ENCODE results near the gene ARHGAP28.

Gene ARHGAP28

GRCh38 chr18:6940451-6940850, 210.9 kb downstream of the ARHGAP28 start:
- H3K27me3 ChIP-seq (ENCODE audit: insufficient read depth, low read length) = no peaks in the 10 kb centered on the region; the same call in 1 of the 2 replicates
- H2AFZ ChIP-seq (ENCODE audit: low read length, unreplicated experiment) = no peak overlapping the region

GRCh38 chr18:6941996-6942395, 212.5 kb downstream of the ARHGAP28 start:
- H3K27me3 ChIP-seq (ENCODE audit: insufficient read depth, low read length) = no peaks in the 10 kb centered on the region
- no peaks in the 10 kb centered on the region for H3K79me2 ChIP-seq (ENCODE audit: control insufficient read depth, insufficient read depth, low read length, unreplicated experiment)
- H3K4me3 ChIP-seq (ENCODE audit: low read depth, low read length) = no peak overlapping the region
- H3K27ac ChIP-seq (ENCODE audit: low read depth, low read length) = no peak overlapping the region
- H3K36me3 ChIP-seq (ENCODE audit: insufficient read depth, low read length) = peaks cover 9% of the 10 kb centered on the region; the same call in 1 of the 2 replicates
- H2AFZ ChIP-seq (ENCODE audit: low read length, unreplicated experiment) = no peak overlapping the region
- H3K4me1 ChIP-seq (ENCODE audit: control insufficient read depth, insufficient read depth, low read length, unreplicated experiment) = no peaks in the 10 kb centered on the region

More at GRCh38 chr18:6940451-6940850, 210.9 kb downstream of the ARHGAP28 start:
- no peaks in the 10 kb centered on the region for H3K4me1 ChIP-seq (ENCODE audit: control insufficient read depth, insufficient read depth, low read length, unreplicated experiment)
- no peaks in the 10 kb centered on the region for H3K79me2 ChIP-seq (ENCODE audit: control insufficient read depth, insufficient read depth, low read length, unreplicated experiment)
- peaks cover 9% of the 10 kb centered on the region; the same call in 1 of the 2 replicates for H3K36me3 ChIP-seq (ENCODE audit: insufficient read depth, low read length)
- H3K4me3 ChIP-seq (ENCODE audit: low read depth, low read length) = no peak overlapping the region
- H3K27ac ChIP-seq (ENCODE audit: low read depth, low read length) = no peak overlapping the region

- no peaks in the 10 kb centered on the region for H3K27me3 ChIP-seq (ENCODE audit: insufficient read depth, low read length)
- no peak overlapping the region for H3K4me3 ChIP-seq (ENCODE audit: low read depth, low read length)
- H3K4me1 ChIP-seq (ENCODE audit: control insufficient read depth, insufficient read depth, low read length, unreplicated experiment) = no peaks in the 10 kb centered on the region
- H3K27ac ChIP-seq (ENCODE audit: low read depth, low read length) = no peak overlapping the region
- H2AFZ ChIP-seq (ENCODE audit: low read length, unreplicated experiment) = no peak overlapping the region
- no peaks in the 10 kb centered on the region for H3K79me2 ChIP-seq (ENCODE audit: control insufficient read depth, insufficient read depth, low read length, unreplicated experiment)
- peaks cover 9% of the 10 kb centered on the region; the same call in 1 of the 2 replicates for H3K36me3 ChIP-seq (ENCODE audit: insufficient read depth, low read length)
Observed at GRCh38 chr18:6942742-6943141, 213.2 kb downstream of the ARHGAP28 start.

GRCh38 chr18:6943143-6943542, 213.6 kb downstream of the ARHGAP28 start:
- H3K36me3 ChIP-seq (ENCODE audit: insufficient read depth, low read length) = peaks cover 12% of the 10 kb centered on the region; the same call in 1 of the 2 replicates
- no peaks in the 10 kb centered on the region for H3K79me2 ChIP-seq (ENCODE audit: control insufficient read depth, insufficient read depth, low read length, unreplicated experiment)
- H3K4me3 ChIP-seq (ENCODE audit: low read depth, low read length) = no peak overlapping the region
- no peaks in the 10 kb centered on the region for H3K4me1 ChIP-seq (ENCODE audit: control insufficient read depth, insufficient read depth, low read length, unreplicated experiment)
- no peak overlapping the region for H2AFZ ChIP-seq (ENCODE audit: low read length, unreplicated experiment)
- H3K27ac ChIP-seq (ENCODE audit: low read depth, low read length) = no peak overlapping the region
- H3K27me3 ChIP-seq (ENCODE audit: insufficient read depth, low read length) = no peaks in the 10 kb centered on the region

- no peaks in the 10 kb centered on the region for H3K79me2 ChIP-seq (ENCODE audit: control insufficient read depth, insufficient read depth, low read length, unreplicated experiment)
- no peak overlapping the region for H2AFZ ChIP-seq (ENCODE audit: low read length, unreplicated experiment)
- no peak overlapping the region for H3K4me3 ChIP-seq (ENCODE audit: low read depth, low read length)
- peaks cover 13% of the 10 kb centered on the region; the same call in 1 of the 2 replicates for H3K36me3 ChIP-seq (ENCODE audit: insufficient read depth, low read length)
- no peaks in the 10 kb centered on the region for H3K27me3 ChIP-seq (ENCODE audit: insufficient read depth, low read length)
- no peak overlapping the region for H3K27ac ChIP-seq (ENCODE audit: low read depth, low read length)
- H3K4me1 ChIP-seq (ENCODE audit: control insufficient read depth, insufficient read depth, low read length, unreplicated experiment) = no peaks in the 10 kb centered on the region
Observed at GRCh38 chr18:6947338-6948030, 218.0 kb downstream of the ARHGAP28 start.

GRCh38 chr18:6948281-6949055, 219.0 kb downstream of the ARHGAP28 start:
- Histone ChIP-seq H2AFZ (ENCODE audit: low read length, unreplicated experiment) (no peak overlapping the region), H3K36me3 (ENCODE audit: insufficient read depth, low read length) (peaks cover 5% of the 10 kb centered on the region; the same call in 1 of the 2 replicates), H3K27me3 (ENCODE audit: insufficient read depth, low read length) (no peaks in the 10 kb centered on the region), H3K27ac (ENCODE audit: low read depth, low read length) (no peak overlapping the region), H3K79me2 (ENCODE audit: control insufficient read depth, insufficient read depth, low read length, unreplicated experiment) (no peaks in the 10 kb centered on the region), H3K4me3 (ENCODE audit: low read depth, low read length) (no peak overlapping the region), H3K4me1 (ENCODE audit: control insufficient read depth, insufficient read depth, low read length, unreplicated experiment) (no peaks in the 10 kb centered on the region)

GRCh38 chr18:6949800-6950586, 220.5 kb downstream of the ARHGAP28 start:
- H3K4me3 ChIP-seq (ENCODE audit: low read depth, low read length) = no peak overlapping the region
- H2AFZ ChIP-seq (ENCODE audit: low read length, unreplicated experiment) = no peak overlapping the region
- H3K27ac ChIP-seq (ENCODE audit: low read depth, low read length) = no peak overlapping the region
- H3K27me3 ChIP-seq (ENCODE audit: insufficient read depth, low read length) = no peaks in the 10 kb centered on the region
- H3K4me1 ChIP-seq (ENCODE audit: control insufficient read depth, insufficient read depth, low read length, unreplicated experiment) = no peaks in the 10 kb centered on the region
- H3K36me3 ChIP-seq (ENCODE audit: insufficient read depth, low read length) = peaks cover 5% of the 10 kb centered on the region; the same call in 1 of the 2 replicates
- H3K79me2 ChIP-seq (ENCODE audit: control insufficient read depth, insufficient read depth, low read length, unreplicated experiment) = no peaks in the 10 kb centered on the region

GRCh38 chr18:6950641-6951040, 221.1 kb downstream of the ARHGAP28 start:
- no peaks in the 10 kb centered on the region for H3K27me3 ChIP-seq (ENCODE audit: insufficient read depth, low read length)

GRCh38 chr18:6951336-6952090, 222.0 kb downstream of the ARHGAP28 start:
- Histone ChIP-seq H3K27ac (ENCODE audit: low read depth, low read length) (no peak overlapping the region), H3K4me3 (ENCODE audit: low read depth, low read length) (no peak overlapping the region), H3K79me2 (ENCODE audit: control insufficient read depth, insufficient read depth, low read length, unreplicated experiment) (no peaks in the 10 kb centered on the region), H3K4me1 (ENCODE audit: control insufficient read depth, insufficient read depth, low read length, unreplicated experiment) (no peaks in the 10 kb centered on the region), H3K27me3 (ENCODE audit: insufficient read depth, low read length) (no peaks in the 10 kb centered on the region), H2AFZ (ENCODE audit: low read length, unreplicated experiment) (no peak overlapping the region), H3K36me3 (ENCODE audit: insufficient read depth, low read length) (peaks cover 5% of the 10 kb centered on the region; the same call in 1 of the 2 replicates)

More at GRCh38 chr18:6950641-6951040, 221.1 kb downstream of the ARHGAP28 start:
- Histone ChIP-seq H3K79me2 (ENCODE audit: control insufficient read depth, insufficient read depth, low read length, unreplicated experiment) (no peaks in the 10 kb centered on the region), H3K36me3 (ENCODE audit: insufficient read depth, low read length) (peaks cover 5% of the 10 kb centered on the region; the same call in 1 of the 2 replicates), H2AFZ (ENCODE audit: low read length, unreplicated experiment) (no peak overlapping the region), H3K4me1 (ENCODE audit: control insufficient read depth, insufficient read depth, low read length, unreplicated experiment) (no peaks in the 10 kb centered on the region), H3K4me3 (ENCODE audit: low read depth, low read length) (no peak overlapping the region), H3K27ac (ENCODE audit: low read depth, low read length) (no peak overlapping the region)

GRCh38 chr18:6954501-6954900, 225.0 kb downstream of the ARHGAP28 start:
- Histone ChIP-seq H3K36me3 (ENCODE audit: insufficient read depth, low read length) (peaks cover 11% of the 10 kb centered on the region), H3K79me2 (ENCODE audit: control insufficient read depth, insufficient read depth, low read length, unreplicated experiment) (no peaks in the 10 kb centered on the region), H3K4me3 (ENCODE audit: low read depth, low read length) (no peak overlapping the region), H3K27me3 (ENCODE audit: insufficient read depth, low read length) (no peaks in the 10 kb centered on the region), H2AFZ (ENCODE audit: low read length, unreplicated experiment) (no peak overlapping the region), H3K27ac (ENCODE audit: low read depth, low read length) (no peak overlapping the region), H3K4me1 (ENCODE audit: control insufficient read depth, insufficient read depth, low read length, unreplicated experiment) (no peaks in the 10 kb centered on the region)
